Skeletal muscle tissue (tissue), 4 donors: ENCODE data around the gene TRIM34. TPM values are rescaled to one million over a fixed set of nuclear protein-coding genes. Genes with fewer than 3 reads are reported as not detected.

Experiments
- H3K27ac ChIP-seq: one replicate; pipeline ENCODE4 v1.7.0; 2013; ENCODE audit warnings: mild to moderate bottlenecking, low read depth, low read length, inconsistent platforms
- H3K27me3 ChIP-seq, 3 donors: one replicate each; pipeline ENCODE4 v1.7.0; 2013; ENCODE audit warnings: low read length in 3 of 3; ENCODE audit not compliant: control insufficient read depth in 3 of 3, insufficient read depth in 3 of 3
- H3K36me3 ChIP-seq, 3 donors: one replicate each; pipeline ENCODE4 v1.7.0; 2013; ENCODE audit warnings: low read length in 3 of 3; ENCODE audit not compliant: control insufficient read depth in 3 of 3, insufficient read depth in 3 of 3
- H3K4me1 ChIP-seq, 3 donors: one replicate each; pipeline ENCODE4 v1.7.0; 2013; ENCODE audit warnings: low read length in 3 of 3, mild to moderate bottlenecking in 3 of 3; ENCODE audit not compliant: control insufficient read depth in 3 of 3, insufficient read depth in 3 of 3
- H3K4me3 ChIP-seq, 3 donors: one replicate each; pipeline ENCODE4 v1.7.0; 2013; ENCODE audit warnings: low read length in 3 of 3
- H3K9ac ChIP-seq, 3 donors: one replicate each; pipeline ENCODE4 v1.7.0; 2013; ENCODE audit warnings: low read length in 3 of 3, mild to moderate bottlenecking in 3 of 3, moderate library complexity in 2 of 3, low read depth in 1 of 3
- H3K9me3 ChIP-seq, 3 donors: one replicate each; pipeline ENCODE4 v1.7.0; 2013; ENCODE audit warnings: low read length in 3 of 3; ENCODE audit not compliant: control insufficient read depth in 3 of 3
- total RNA-seq: library from RNA; depleted of rRNA; stranded (reverse); fragments of >200 nt; gene quantifications from one replicate; pipeline ENCODE4 v1.2.3, GENCODE V29; 2014
- donor health status: Osteomylitis.

Gene TRIM34
- total RNA-seq, 1 donor from 2014 or later = 6.8 TPM

GRCh38 chr11:5618807-5619206 lies 6.0 kb upstream of the TRIM34 start:
- no peaks in the 10 kb centered on the region for H3K4me1 ChIP-seq
- H3K27me3 ChIP-seq = no peaks in the 10 kb centered on the region
- H3K36me3 ChIP-seq = no peaks in the 10 kb centered on the region
- H3K4me3 ChIP-seq = no peak overlapping the region
- H3K9ac ChIP-seq = no peak overlapping the region
- H3K27ac ChIP-seq = no peak overlapping the region
- no peaks in the 10 kb centered on the region for H3K9me3 ChIP-seq

GRCh38 chr11:5620651-5621521 lies 3.9 kb upstream of the TRIM34 start:
- no peaks in the 10 kb centered on the region for H3K27me3 ChIP-seq
- H3K9ac ChIP-seq = no peak overlapping the region
- H3K9me3 ChIP-seq = no peaks in the 10 kb centered on the region
- H3K27ac ChIP-seq = no peak overlapping the region
- no peak overlapping the region for H3K4me3 ChIP-seq
- H3K36me3 ChIP-seq = no peaks in the 10 kb centered on the region
- peaks cover 4 to 12% (median 6%) of the 10 kb centered on the region in 3 donors for H3K4me1 ChIP-seq

- Histone ChIP-seq H3K27ac (no peak overlapping the region), H3K9ac (no peak overlapping the region), H3K9me3 (no peaks in the 10 kb centered on the region), H3K27me3 (no peaks in the 10 kb centered on the region), H3K36me3 (no peaks in the 10 kb centered on the region), H3K4me1 (peaks cover 5 to 15% (median 6%) of the 10 kb centered on the region in 3 donors), H3K4me3 (no peak overlapping the region)
Measured at GRCh38 chr11:5621580-5621979, 3.2 kb upstream of the TRIM34 start.

- H3K9ac ChIP-seq = no peak overlapping the region
- no peaks in the 10 kb centered on the region for H3K36me3 ChIP-seq
- no peaks in the 10 kb centered on the region for H3K27me3 ChIP-seq
- H3K9me3 ChIP-seq = no peaks in the 10 kb centered on the region
- peaks cover 5 to 15% (median 6%) of the 10 kb centered on the region in 3 donors for H3K4me1 ChIP-seq
- no peak overlapping the region for H3K27ac ChIP-seq
- no peak overlapping the region for H3K4me3 ChIP-seq
Measured at GRCh38 chr11:5622802-5623201, 2.0 kb upstream of the TRIM34 start.

GRCh38 chr11:5625281-5625680 lies 480 bp downstream of the TRIM34 start:
- H3K9me3 ChIP-seq = no peaks in the 10 kb centered on the region
- peak overlapping the region; percentile 35 to 80 (median 71) for H3K9ac ChIP-seq
- peak overlapping the region; percentile 7 for H3K27ac ChIP-seq
- no peaks in the 10 kb centered on the region for H3K27me3 ChIP-seq
- peaks cover 5 to 15% (median 6%) of the 10 kb centered on the region in 3 donors for H3K4me1 ChIP-seq
- H3K36me3 ChIP-seq = no peaks in the 10 kb centered on the region
- H3K4me3 ChIP-seq = peak overlapping the region; percentile 68 to 91 (median 76)

- H3K36me3 ChIP-seq = no peaks in the 10 kb centered on the region
- H3K4me3 ChIP-seq = no peak overlapping the region
- no peak overlapping the region for H3K27ac ChIP-seq
- no peak overlapping the region for H3K9ac ChIP-seq
- H3K9me3 ChIP-seq = no peaks in the 10 kb centered on the region
- H3K27me3 ChIP-seq = no peaks in the 10 kb centered on the region
- H3K4me1 ChIP-seq = peaks cover 5 to 15% (median 6%) of the 10 kb centered on the region in 3 donors
Measured at GRCh38 chr11:5626196-5626595, 1.4 kb downstream of the TRIM34 start.

- no peaks in the 10 kb centered on the region for H3K27me3 ChIP-seq
- peaks cover 0 to 7% (median 5%) of the 10 kb centered on the region in 3 donors for H3K36me3 ChIP-seq
- no peak overlapping the region for H3K27ac ChIP-seq
Measured at GRCh38 chr11:5631417-5631816, 6.6 kb downstream of the TRIM34 start.

GRCh38 chr11:5631969-5632635 lies 7.3 kb downstream of the TRIM34 start:
- Histone ChIP-seq H3K36me3 (peaks cover 0 to 7% (median 5%) of the 10 kb centered on the region in 3 donors), H3K9me3 (no peaks in the 10 kb centered on the region), H3K9ac (no peak overlapping the region), H3K27ac (no peak overlapping the region), H3K4me3 (no peak overlapping the region), H3K27me3 (no peaks in the 10 kb centered on the region), H3K4me1 (no peaks in the 10 kb centered on the region)

More at GRCh38 chr11:5631417-5631816, 6.6 kb downstream of the TRIM34 start:
- Histone ChIP-seq H3K4me1 (no peaks in the 10 kb centered on the region), H3K9me3 (no peaks in the 10 kb centered on the region), H3K4me3 (no peak overlapping the region), H3K9ac (no peak overlapping the region)

- Histone ChIP-seq H3K9me3 (no peaks in the 10 kb centered on the region), H3K27ac (no peak overlapping the region), H3K9ac (no peak overlapping the region), H3K4me3 (no peak overlapping the region), H3K36me3 (peaks cover 0 to 10% (median 7%) of the 10 kb centered on the region in 3 donors), H3K27me3 (no peaks in the 10 kb centered on the region), H3K4me1 (no peaks in the 10 kb centered on the region)
Measured at GRCh38 chr11:5639953-5640352, 15.2 kb downstream of the TRIM34 start.

- H3K27ac ChIP-seq = no peak overlapping the region
- no peaks in the 10 kb centered on the region for H3K4me1 ChIP-seq
- H3K4me3 ChIP-seq = no peak overlapping the region
- H3K36me3 ChIP-seq = peaks cover 0 to 10% (median 7%) of the 10 kb centered on the region in 3 donors
- no peak overlapping the region for H3K9ac ChIP-seq
- no peaks in the 10 kb centered on the region for H3K27me3 ChIP-seq
- H3K9me3 ChIP-seq = no peaks in the 10 kb centered on the region
Measured at GRCh38 chr11:5643585-5643984, 18.8 kb downstream of the TRIM34 start.
